ENCODE results near the gene TINAGL1.
"Not testable (repeated sequence)": the region's sequence is repeated elsewhere in the genome, so short reads cannot be mapped to it uniquely, and the experiment has no call there.

The TINAGL1 gene

GRCh38 chr1:31584869-31585735 lies 8.8 kb downstream of the TINAGL1 start:
- no peak for FAIRE-seq

GRCh38 chr1:31585736-31586365 lies 9.5 kb downstream of the TINAGL1 start:
- no peak for FAIRE-seq

- no peak for FAIRE-seq
These were observed 10.3 kb downstream of the TINAGL1 start for GRCh38 chr1:31586376-31587327.

GRCh38 chr1:31587328-31587699 lies 11.0 kb downstream of the TINAGL1 start:
- not testable (repeated sequence) for FAIRE-seq

GRCh38 chr1:31587720-31588423 lies 11.6 kb downstream of the TINAGL1 start:
- FAIRE-seq = no peak

GRCh38 chr1:31588751-31589515 lies 12.6 kb downstream of the TINAGL1 start:
- FAIRE-seq = no peak

- FAIRE-seq = no peak
These were observed 15.2 kb downstream of the TINAGL1 start for GRCh38 chr1:31591425-31592093.

GRCh38 chr1:31592132-31592531 lies 15.8 kb downstream of the TINAGL1 start:
- FAIRE-seq = no peak

GRCh38 chr1:31593136-31593665 lies 16.9 kb downstream of the TINAGL1 start:
- no peak for FAIRE-seq

- no peak for FAIRE-seq
These were observed 17.7 kb downstream of the TINAGL1 start for GRCh38 chr1:31593770-31594632.

- FAIRE-seq = no peak
These were observed 19.8 kb downstream of the TINAGL1 start for GRCh38 chr1:31595836-31596736.

- FAIRE-seq = no peak
These were observed 20.4 kb downstream of the TINAGL1 start for GRCh38 chr1:31596737-31597097.

GRCh38 chr1:31598980-31599379 lies 22.7 kb downstream of the TINAGL1 start:
- no peak for FAIRE-seq

GRCh38 chr1:31600641-31601040 lies 24.3 kb downstream of the TINAGL1 start:
- FAIRE-seq = no peak

GRCh38 chr1:31602081-31602480 lies 25.8 kb downstream of the TINAGL1 start:
- FAIRE-seq = no peak

- FAIRE-seq = no peak
These were observed 29.7 kb downstream of the TINAGL1 start for GRCh38 chr1:31605908-31606427.

GRCh38 chr1:31607360-31607759 lies 31.0 kb downstream of the TINAGL1 start:
- no peak for FAIRE-seq

- no peak for FAIRE-seq
These were observed 33.3 kb downstream of the TINAGL1 start for GRCh38 chr1:31609514-31610118.
